PFSK-1 (cell line): ENCODE data around the gene BBIP1. TPM values are rescaled to one million over a fixed set of nuclear protein-coding genes. Genes with fewer than 3 reads are reported as not detected.

ENCODE experiments used
- FOXP2 ChIP-seq: optimal IDR thresholded peaks from 2 replicates; pipeline ENCODE3; 2011; ENCODE audit warnings: borderline replicate concordance, control low read depth, inconsistent platforms; ENCODE audit not compliant: insufficient read depth; ENCODE audit errors: extremely low read length, extremely low read depth
- POLR2AphosphoS5 ChIP-seq: IDR thresholded peaks from 2 replicates; pipeline ENCODE4 v1.6.1; 2012; ENCODE audit warnings: low read depth, mild to moderate bottlenecking, control low read depth, low read length, moderate library complexity
- SIN3A ChIP-seq: IDR thresholded peaks from 2 replicates; pipeline ENCODE4 v1.6.1; 2012; ENCODE audit warnings: mild to moderate bottlenecking, low read length, moderate library complexity, borderline replicate concordance; ENCODE audit not compliant: insufficient read depth
- TAF1 ChIP-seq: IDR thresholded peaks from 2 replicates; pipeline ENCODE4 v1.6.1; 2012; ENCODE audit warnings: low read length, control low read depth, borderline replicate concordance; ENCODE audit not compliant: insufficient read depth
- polyA plus RNA-seq: library from polyadenylated mRNA; unstranded; fragments of >200 nt; gene quantifications from one replicate; pipeline ENCODE4 v1.2.1, GENCODE V29; 2012; ENCODE audit warnings: low read depth, missing spikeins; ENCODE audit not compliant: insufficient read length
- TF ChIP-seq, protein P1 (sequence below), 2 experiments: IDR thresholded peaks; 2 replicates each; pipeline versions ENCODE4 v1.6.1 to v1.8.0; 2011 to 2012; ENCODE audit warnings: low read depth in 2 of 2, low read length in 2 of 2, control low read depth in 1 of 2, inconsistent platforms in 1 of 2, mild to moderate bottlenecking in 1 of 2, moderate library complexity in 1 of 2; ENCODE audit not compliant: insufficient read depth in 1 of 2

BBIP1 gene, protein sequence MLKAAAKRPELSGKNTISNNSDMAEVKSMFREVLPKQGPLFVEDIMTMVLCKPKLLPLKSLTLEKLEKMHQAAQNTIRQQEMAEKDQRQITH
- polyA plus RNA-seq = 7.6 TPM

DNA sequence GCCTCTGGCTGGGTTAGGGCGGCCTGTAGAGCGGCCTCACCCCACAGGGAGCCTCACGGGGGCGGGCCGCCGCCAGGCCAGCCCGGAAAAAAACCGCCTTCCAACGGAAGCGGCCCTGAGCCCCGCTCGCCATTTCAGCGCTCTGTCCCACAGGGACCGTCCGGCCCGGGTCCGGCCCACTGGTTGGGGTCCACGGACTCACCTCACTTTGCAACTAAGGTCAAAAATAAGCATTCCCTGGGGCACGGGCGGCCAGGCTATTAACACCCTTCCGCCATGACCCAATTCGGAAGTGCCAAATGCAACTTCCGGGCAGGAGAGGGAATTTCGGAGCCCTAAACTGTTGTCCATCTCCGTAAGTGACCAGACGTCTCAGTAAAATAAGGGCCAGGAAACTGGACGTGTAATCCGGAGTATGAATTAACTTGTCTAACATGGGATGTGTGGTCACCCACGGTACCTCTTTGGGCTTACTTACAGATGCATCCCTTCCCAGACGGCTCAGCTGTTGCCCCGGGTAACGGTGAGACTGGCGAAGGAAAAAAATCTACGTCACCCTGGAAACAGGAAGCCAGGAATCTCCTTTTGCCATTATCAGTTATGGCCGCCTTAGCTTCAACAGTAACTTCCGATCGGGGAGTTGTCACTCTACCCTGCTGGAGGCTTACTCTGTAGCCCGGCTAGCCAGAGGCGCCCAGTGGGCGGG, at the start of gene BBIP1:
Gene BBIP1 (minus strand): TSS at position 538 of the 706 bp plus-strand sequence. CDS start 1,023 bp downstream, outside the sequence.
- TF ChIP-seq, protein P1, sequence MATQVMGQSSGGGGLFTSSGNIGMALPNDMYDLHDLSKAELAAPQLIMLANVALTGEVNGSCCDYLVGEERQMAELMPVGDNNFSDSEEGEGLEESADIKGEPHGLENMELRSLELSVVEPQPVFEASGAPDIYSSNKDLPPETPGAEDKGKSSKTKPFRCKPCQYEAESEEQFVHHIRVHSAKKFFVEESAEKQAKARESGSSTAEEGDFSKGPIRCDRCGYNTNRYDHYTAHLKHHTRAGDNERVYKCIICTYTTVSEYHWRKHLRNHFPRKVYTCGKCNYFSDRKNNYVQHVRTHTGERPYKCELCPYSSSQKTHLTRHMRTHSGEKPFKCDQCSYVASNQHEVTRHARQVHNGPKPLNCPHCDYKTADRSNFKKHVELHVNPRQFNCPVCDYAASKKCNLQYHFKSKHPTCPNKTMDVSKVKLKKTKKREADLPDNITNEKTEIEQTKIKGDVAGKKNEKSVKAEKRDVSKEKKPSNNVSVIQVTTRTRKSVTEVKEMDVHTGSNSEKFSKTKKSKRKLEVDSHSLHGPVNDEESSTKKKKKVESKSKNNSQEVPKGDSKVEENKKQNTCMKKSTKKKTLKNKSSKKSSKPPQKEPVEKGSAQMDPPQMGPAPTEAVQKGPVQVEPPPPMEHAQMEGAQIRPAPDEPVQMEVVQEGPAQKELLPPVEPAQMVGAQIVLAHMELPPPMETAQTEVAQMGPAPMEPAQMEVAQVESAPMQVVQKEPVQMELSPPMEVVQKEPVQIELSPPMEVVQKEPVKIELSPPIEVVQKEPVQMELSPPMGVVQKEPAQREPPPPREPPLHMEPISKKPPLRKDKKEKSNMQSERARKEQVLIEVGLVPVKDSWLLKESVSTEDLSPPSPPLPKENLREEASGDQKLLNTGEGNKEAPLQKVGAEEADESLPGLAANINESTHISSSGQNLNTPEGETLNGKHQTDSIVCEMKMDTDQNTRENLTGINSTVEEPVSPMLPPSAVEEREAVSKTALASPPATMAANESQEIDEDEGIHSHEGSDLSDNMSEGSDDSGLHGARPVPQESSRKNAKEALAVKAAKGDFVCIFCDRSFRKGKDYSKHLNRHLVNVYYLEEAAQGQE (IDR thresholded peaks at IDR 0.05; ENCODE audit: insufficient read depth in 1 of 2, low read depth in 2 of 2, low read length in 2 of 2) = no peak
- TF ChIP-seq FOXP2 = no peak
- TF ChIP-seq TAF1 = peak; percentile 53; the same call in 1 of the 2 replicates
- TF ChIP-seq SIN3A = peak; percentile 62; the same call in 1 of the 2 replicates
- TF ChIP-seq POLR2AphosphoS5 = peak; percentile 59; the same call in 1 of the 2 replicates

DNA sequence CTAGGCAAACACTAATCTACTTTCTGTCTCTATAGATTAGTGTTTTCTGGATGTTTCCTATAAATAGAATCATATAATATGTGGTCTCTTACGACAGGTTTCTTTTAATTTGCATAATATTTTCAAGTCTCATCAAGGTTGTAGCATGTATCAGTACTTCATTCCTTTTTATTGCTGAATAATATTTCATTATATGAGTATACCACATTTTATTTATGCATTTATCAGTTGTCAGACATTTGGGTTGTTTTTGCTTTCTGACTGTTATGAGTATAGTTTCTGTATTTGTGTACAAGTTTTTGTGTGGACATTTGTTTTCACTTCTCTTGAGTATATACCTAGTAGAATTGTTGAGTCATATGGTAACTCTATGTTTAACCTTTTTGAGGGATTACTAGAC, 48.7 kb upstream of the BBIP1 start:
- TF ChIP-seq TAF1 = no peak
- TF ChIP-seq, protein P1 (IDR thresholded peaks at IDR 0.05; ENCODE audit: insufficient read depth in 1 of 2, low read depth in 2 of 2, low read length in 2 of 2) = no peak

DNA sequence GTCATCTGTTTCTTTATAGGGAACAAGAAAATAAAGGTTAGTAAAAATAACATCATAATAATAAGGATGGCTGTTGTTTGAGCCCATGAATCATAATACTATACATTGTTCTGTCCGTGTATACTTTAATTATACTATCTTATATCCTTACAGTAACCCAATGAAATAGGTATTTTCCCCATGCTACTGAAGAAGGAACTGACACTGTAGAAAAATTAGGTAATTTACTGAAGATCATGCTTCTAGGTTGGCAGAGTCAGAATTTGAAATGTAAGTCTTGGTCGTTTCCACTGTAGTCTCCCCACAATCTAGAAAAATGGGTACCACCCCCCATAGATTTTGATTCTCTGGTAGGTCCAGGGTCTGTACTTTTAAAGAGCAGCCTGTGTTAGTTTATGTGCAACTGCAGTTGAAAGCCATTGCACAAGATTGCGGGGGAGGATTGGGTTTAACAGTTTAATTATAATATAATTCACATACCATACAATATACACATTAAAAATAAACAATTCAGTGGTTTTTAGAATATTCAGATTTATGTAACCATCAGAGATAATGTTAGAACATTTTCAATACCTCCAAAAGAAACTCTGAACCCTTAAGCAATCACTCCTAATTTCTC, 48.1 kb upstream of the BBIP1 start:
- TF ChIP-seq SIN3A (no peak), TAF1 (no peak), FOXP2 (no peak), POLR2AphosphoS5 (no peak)
- TF ChIP-seq, protein P1 (IDR thresholded peaks at IDR 0.05; ENCODE audit: insufficient read depth in 1 of 2, low read depth in 2 of 2, low read length in 2 of 2) = no peak

DNA sequence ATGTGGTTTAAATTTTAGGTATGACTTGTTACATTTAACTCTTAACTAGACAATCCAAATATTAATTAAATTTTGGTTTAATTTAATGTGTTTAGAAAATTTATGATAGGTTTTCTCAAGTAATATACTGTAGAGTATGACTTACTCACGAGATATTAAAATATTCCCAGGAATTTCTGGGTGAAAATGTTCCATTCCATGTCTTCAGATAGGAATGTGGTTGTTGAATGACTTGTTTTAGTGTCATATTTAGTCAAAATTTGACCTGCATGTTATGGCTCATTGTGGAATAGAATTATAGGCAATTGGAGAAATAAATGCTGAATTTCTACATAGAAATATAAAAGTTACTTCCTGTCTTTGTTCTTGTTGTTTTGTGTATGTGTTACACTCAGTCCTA, 47.2 kb upstream of the BBIP1 start:
- TF ChIP-seq, protein P1 (IDR thresholded peaks at IDR 0.05; ENCODE audit: insufficient read depth in 1 of 2, low read depth in 2 of 2, low read length in 2 of 2) = no peak
- TF ChIP-seq SIN3A = no peak
- TF ChIP-seq FOXP2 = no peak
- no peak for TF ChIP-seq TAF1
- no peak for TF ChIP-seq POLR2AphosphoS5
